ENCODE data around the gene PRB4. TPM values are rescaled to one million over a fixed set of nuclear protein-coding genes. Genes with fewer than 3 reads are reported as not detected.
"Not testable (repeated sequence)": the region's sequence is repeated elsewhere in the genome, so short reads cannot be mapped to it uniquely, and the experiment has no call there.

The PRB4 gene
- total RNA-seq (not detected in 2 replicates), polyA plus RNA-seq (not detected in 2 replicates), polyA minus RNA-seq (not detected in 2 replicates)
- total RNA-seq (2013): not detected

- H3K27me3 ChIP-seq (replicated peaks in 1 of 4; ENCODE audit: control extremely low read depth in 1 of 4, control insufficient read depth in 3 of 4, insufficient read depth in 4 of 4, low read length in 3 of 4): no peaks in the 10 kb centered on the region
- TF ChIP-seq EZH2 (IDR thresholded peaks at IDR 0.05; ENCODE audit: borderline replicate concordance, insufficient read depth, low read depth, low read length, poor library complexity, severe bottlenecking): no peak
- TF ChIP-seq CTCF (IDR thresholded peaks at IDR 0.05): no peak
- ATAC-seq (ENCODE audit: low read depth): no peak
- 88% methylated on average over 2 of the region's 3 CpGs for WGBS (ENCODE audit: insufficient coverage)
- no peaks in the 10 kb centered on the region for H3K4me1 ChIP-seq (ENCODE audit: control insufficient read depth in 2 of 2, insufficient read depth in 2 of 2, low read length in 2 of 2)
- H4K20me1 ChIP-seq (ENCODE audit: control insufficient read depth, insufficient read depth, low read length, poor library complexity, severe bottlenecking): no peaks in the 10 kb centered on the region
- H3K4me3 ChIP-seq (ENCODE audit: control extremely low read depth in 1 of 5, extremely low read depth in 1 of 5, insufficient read depth in 1 of 5, low read depth in 2 of 5, low read length in 4 of 5): no peak within 1 kb of the TSS
- H3K27ac ChIP-seq (ENCODE audit: low read length in 2 of 2): no peak within 1 kb of the TSS
- no peaks in the 10 kb centered on the region for H3K36me3 ChIP-seq (replicated peaks in 1 of 2; ENCODE audit: control extremely low read depth in 1 of 2, control insufficient read depth in 1 of 2, extremely low read depth in 1 of 2, insufficient read depth in 2 of 2, low read length in 1 of 2)
- no peak within 1 kb of the TSS for H2AFZ ChIP-seq (ENCODE audit: insufficient read depth, low read depth, low read length, poor library complexity, severe bottlenecking)
- H3K27ac Mint-ChIP-seq: no peak within 1 kb of the TSS
- POLR2A ChIA-PET: no interaction called here
- H3K4me2 ChIP-seq (replicated peaks; ENCODE audit: low read depth, low read length, poor library complexity, severe bottlenecking): no peak within 1 kb of the TSS
- no peaks in the 10 kb centered on the region for H3K4me1 Mint-ChIP-seq
- intact Hi-C loops (cut with micrococcal nuclease): no loop called here
- CTCF ChIA-PET: no interaction called here
- peaks cover 0 to 3% (median 0%) of the 10 kb centered on the region in 3 donors for H3K9me3 ChIP-seq (ENCODE audit: control extremely low read depth in 1 of 3, control insufficient read depth in 2 of 3, insufficient read depth in 1 of 3, low read length in 2 of 3)
- no peak within 1 kb of the TSS for H3K9ac ChIP-seq (ENCODE audit: low read length)
- no peak for DNase-seq
- no peaks in the 10 kb centered on the region for H3K27me3 Mint-ChIP-seq
- H3K4me3 Mint-ChIP-seq: no peak within 1 kb of the TSS
- peaks cover 10% of the 10 kb centered on the region for H3K9me3 Mint-ChIP-seq (ENCODE audit: insufficient read depth)
- no peaks in the 10 kb centered on the region for H3K79me2 ChIP-seq (ENCODE audit: control insufficient read depth, insufficient read depth, low read length)
Measured at GRCh38 chr12:11310336-11310735, at the start of gene PRB4. Gene PRB4, minus strand, starts transcription at chr12:11310436. Its CDS starts 38 bp downstream, at chr12:11310398.

GRCh38 chr12:11351736-11352135, 41.5 kb upstream of the PRB4 start:
- H3K9me3 ChIP-seq (ENCODE audit: control extremely low read depth in 1 of 3, control insufficient read depth in 2 of 3, insufficient read depth in 1 of 3, low read length in 2 of 3); intact Hi-C loops (cut with micrococcal nuclease); H3K4me2 ChIP-seq (replicated peaks; ENCODE audit: low read depth, low read length, poor library complexity, severe bottlenecking); H3K4me1 Mint-ChIP-seq; POLR2A ChIA-PET; H3K4me1 ChIP-seq (ENCODE audit: control insufficient read depth in 2 of 2, insufficient read depth in 2 of 2, low read length in 2 of 2); H2AFZ ChIP-seq (ENCODE audit: insufficient read depth, low read depth, low read length, poor library complexity, severe bottlenecking); ATAC-seq (ENCODE audit: low read depth); H3K9me3 Mint-ChIP-seq (ENCODE audit: insufficient read depth); H3K27ac ChIP-seq (ENCODE audit: low read length in 2 of 2); H3K9ac ChIP-seq (ENCODE audit: low read length); H3K27ac Mint-ChIP-seq; DNase-seq; H3K4me3 ChIP-seq (ENCODE audit: control extremely low read depth in 1 of 5, extremely low read depth in 1 of 5, insufficient read depth in 1 of 5, low read depth in 2 of 5, low read length in 4 of 5); H3K4me3 Mint-ChIP-seq; CTCF ChIA-PET; H3K36me3 ChIP-seq (replicated peaks in 1 of 2; ENCODE audit: control extremely low read depth in 1 of 2, control insufficient read depth in 1 of 2, extremely low read depth in 1 of 2, insufficient read depth in 2 of 2, low read length in 1 of 2); H4K20me1 ChIP-seq (ENCODE audit: control insufficient read depth, insufficient read depth, low read length, poor library complexity, severe bottlenecking); H3K27me3 ChIP-seq (replicated peaks in 1 of 4; ENCODE audit: control extremely low read depth in 1 of 4, control insufficient read depth in 3 of 4, insufficient read depth in 4 of 4, low read length in 3 of 4); H3K79me2 ChIP-seq (ENCODE audit: control insufficient read depth, insufficient read depth, low read length): not testable (repeated sequence)
- no CpG with 5 or more reads among the region's 2 CpGs for WGBS (ENCODE audit: insufficient coverage)
- H3K27me3 Mint-ChIP-seq: peaks cover 13% of the 10 kb centered on the region
